Progenitor cell of endocrine pancreas (in vitro differentiated cells): ENCODE data around the gene ACAD11. TPM values are rescaled to one million over a fixed set of nuclear protein-coding genes. Genes with fewer than 3 reads are reported as not detected.

Experiments used
- DNase-seq: peaks from one replicate; pipeline ENCODE4 v3.0.0; 2021; ENCODE audit warnings: low spot score; ENCODE audit not compliant: unreplicated experiment
- H3K27ac Mint-ChIP-seq: 2 replicates; pipeline ENCODE4 v1.8.0; 2021; ENCODE audit warnings: mild to moderate bottlenecking, moderate library complexity, mixed read lengths
- H3K27me3 Mint-ChIP-seq: 2 replicates; pipeline ENCODE4 v1.8.0; 2021; ENCODE audit warnings: mixed read lengths
- H3K36me3 Mint-ChIP-seq: 2 replicates; pipeline ENCODE4 v1.8.0; 2022; ENCODE audit warnings: mixed read lengths; ENCODE audit not compliant: insufficient read depth
- H3K4me1 Mint-ChIP-seq: 2 replicates; pipeline ENCODE4 v1.8.0; 2021; ENCODE audit warnings: low read depth, mixed read lengths
- H3K4me3 Mint-ChIP-seq: 2 replicates; pipeline ENCODE4 v1.8.0; 2021; ENCODE audit warnings: low read depth, mild to moderate bottlenecking, moderate library complexity, mixed read lengths
- H3K9me3 Mint-ChIP-seq: 2 replicates; pipeline ENCODE4 v1.8.0; 2021; ENCODE audit warnings: low read depth, mixed read lengths
- total RNA-seq: library from RNA; stranded (reverse); gene quantifications from 2 replicates; pipeline ENCODE4 v1.2.1, GENCODE V29; 2021
- TF ChIP-seq, protein P1 (sequence below): fragments of 200-600 bp; sonication (generic); IDR thresholded peaks from one replicate; pipeline ENCODE4 v1.5.0; 2021; ENCODE audit warnings: antibody characterized with exemption, mild to moderate bottlenecking; ENCODE audit not compliant: unreplicated experiment

Gene ACAD11
- total RNA-seq, 1 donor from 2014 or later, result 14.2 TPM

DNA sequence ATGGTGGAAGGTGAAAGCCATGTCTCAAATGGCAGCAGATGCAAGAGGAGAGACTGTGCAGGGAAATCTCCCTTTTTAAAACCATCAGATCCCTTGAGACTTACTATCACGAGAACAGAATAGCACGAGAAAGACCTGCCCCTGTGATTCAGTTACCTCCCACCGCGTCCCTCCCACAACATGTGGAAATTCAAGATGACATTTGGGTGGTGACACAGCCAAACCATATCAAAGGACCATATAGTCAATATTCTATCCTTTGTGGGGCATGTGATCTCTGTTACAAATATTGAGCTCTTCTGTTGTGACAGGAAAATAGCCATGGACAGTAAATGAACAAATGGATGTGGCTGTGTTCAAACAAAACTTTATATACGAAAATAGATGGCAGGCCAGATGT is 139.7 kb downstream of the ACAD11 start:
- TF ChIP-seq, protein P1, sequence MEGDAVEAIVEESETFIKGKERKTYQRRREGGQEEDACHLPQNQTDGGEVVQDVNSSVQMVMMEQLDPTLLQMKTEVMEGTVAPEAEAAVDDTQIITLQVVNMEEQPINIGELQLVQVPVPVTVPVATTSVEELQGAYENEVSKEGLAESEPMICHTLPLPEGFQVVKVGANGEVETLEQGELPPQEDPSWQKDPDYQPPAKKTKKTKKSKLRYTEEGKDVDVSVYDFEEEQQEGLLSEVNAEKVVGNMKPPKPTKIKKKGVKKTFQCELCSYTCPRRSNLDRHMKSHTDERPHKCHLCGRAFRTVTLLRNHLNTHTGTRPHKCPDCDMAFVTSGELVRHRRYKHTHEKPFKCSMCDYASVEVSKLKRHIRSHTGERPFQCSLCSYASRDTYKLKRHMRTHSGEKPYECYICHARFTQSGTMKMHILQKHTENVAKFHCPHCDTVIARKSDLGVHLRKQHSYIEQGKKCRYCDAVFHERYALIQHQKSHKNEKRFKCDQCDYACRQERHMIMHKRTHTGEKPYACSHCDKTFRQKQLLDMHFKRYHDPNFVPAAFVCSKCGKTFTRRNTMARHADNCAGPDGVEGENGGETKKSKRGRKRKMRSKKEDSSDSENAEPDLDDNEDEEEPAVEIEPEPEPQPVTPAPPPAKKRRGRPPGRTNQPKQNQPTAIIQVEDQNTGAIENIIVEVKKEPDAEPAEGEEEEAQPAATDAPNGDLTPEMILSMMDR, result no peak
- H3K9me3 Mint-ChIP-seq, result no peaks in the 10 kb centered on the region
- no peak for DNase-seq
- no peak overlapping the region for H3K4me3 Mint-ChIP-seq
- H3K36me3 Mint-ChIP-seq, result peaks cover 18% of the 10 kb centered on the region
- no peaks in the 10 kb centered on the region for H3K27me3 Mint-ChIP-seq
- no peak overlapping the region for H3K27ac Mint-ChIP-seq
- H3K4me1 Mint-ChIP-seq, result no peaks in the 10 kb centered on the region

DNA sequence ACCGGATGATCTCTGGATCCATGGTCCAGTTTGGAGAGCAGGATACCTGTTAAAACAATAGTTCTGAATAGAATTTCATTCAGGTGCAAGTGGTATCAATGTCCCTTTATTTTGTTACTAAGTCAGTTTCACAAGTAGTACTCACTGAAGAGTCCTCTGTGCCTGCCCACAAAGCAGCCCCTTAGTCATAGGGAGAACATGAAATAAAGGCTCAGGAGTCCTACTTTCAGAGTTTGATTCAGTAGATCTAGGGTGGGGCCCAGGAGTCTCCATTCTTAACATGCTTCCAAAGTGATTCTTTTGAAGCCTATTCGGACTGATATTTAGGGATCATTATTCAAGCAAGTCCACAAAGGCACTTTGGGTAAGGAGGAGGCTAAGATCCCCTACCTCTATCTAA is 142.3 kb downstream of the ACAD11 start:
- Mint-ChIP-seq H3K4me1 (no peaks in the 10 kb centered on the region), H3K9me3 (no peaks in the 10 kb centered on the region), H3K4me3 (no peak overlapping the region), H3K27ac (no peak overlapping the region), H3K27me3 (no peaks in the 10 kb centered on the region), H3K36me3 (peaks cover 17% of the 10 kb centered on the region)
- DNase-seq, result no peak
- TF ChIP-seq, protein P1, result no peak

DNA sequence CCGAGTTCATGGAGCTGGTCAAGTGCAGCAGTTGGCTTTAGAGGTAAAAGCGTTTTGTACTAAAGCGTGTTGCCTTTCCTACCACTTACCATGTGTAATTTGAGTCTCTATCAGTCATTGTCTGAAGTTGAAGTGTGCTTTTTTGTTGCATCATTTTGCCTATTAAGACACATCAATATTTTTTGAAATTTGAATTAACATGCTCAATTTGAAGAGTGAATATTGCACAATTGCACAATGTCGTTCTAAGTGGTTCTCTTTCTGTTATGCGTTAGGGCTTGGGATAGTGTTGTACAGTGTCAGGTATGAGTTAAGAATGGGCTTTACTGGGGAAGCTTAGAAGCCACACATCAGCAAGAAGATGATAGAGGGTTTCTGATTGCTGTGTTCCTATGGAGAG is 146.6 kb downstream of the ACAD11 start:
- Mint-ChIP-seq H3K4me1 (peaks cover under 1% of the 10 kb centered on the region), H3K27ac (no peak overlapping the region), H3K27me3 (no peaks in the 10 kb centered on the region)

DNA sequence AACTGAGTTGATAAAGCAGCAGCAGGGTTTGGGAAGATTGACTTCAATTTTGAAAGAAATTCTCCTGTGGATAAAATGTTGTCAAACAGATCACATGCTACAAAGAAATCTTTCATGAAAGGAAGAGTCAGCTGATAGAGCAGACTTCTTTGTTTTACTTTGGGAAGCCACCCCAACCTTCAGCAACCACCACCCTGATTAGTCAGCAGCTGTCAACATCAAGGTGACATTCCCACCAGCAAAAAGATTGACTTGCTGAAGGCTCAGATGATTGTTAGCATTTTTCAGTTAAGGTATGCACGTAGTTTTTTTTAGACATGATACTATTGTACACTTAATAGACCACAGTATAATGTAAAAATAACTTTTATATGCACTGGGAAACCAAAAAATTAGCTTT is 150.1 kb downstream of the ACAD11 start:
- H3K4me1 Mint-ChIP-seq, result peaks cover 7% of the 10 kb centered on the region
- TF ChIP-seq, protein P1, result no peak
- no peak for DNase-seq
- H3K36me3 Mint-ChIP-seq, result peaks cover 29% of the 10 kb centered on the region
- no peak overlapping the region for H3K4me3 Mint-ChIP-seq
- no peak overlapping the region for H3K27ac Mint-ChIP-seq
- no peaks in the 10 kb centered on the region for H3K9me3 Mint-ChIP-seq
- H3K27me3 Mint-ChIP-seq, result no peaks in the 10 kb centered on the region

More for the DNA sequence above, 146.6 kb downstream of the ACAD11 start:
- peaks cover 17% of the 10 kb centered on the region for H3K36me3 Mint-ChIP-seq
- H3K9me3 Mint-ChIP-seq, result no peaks in the 10 kb centered on the region
- no peak for DNase-seq
- no peak overlapping the region for H3K4me3 Mint-ChIP-seq
- TF ChIP-seq, protein P1, result no peak

DNA sequence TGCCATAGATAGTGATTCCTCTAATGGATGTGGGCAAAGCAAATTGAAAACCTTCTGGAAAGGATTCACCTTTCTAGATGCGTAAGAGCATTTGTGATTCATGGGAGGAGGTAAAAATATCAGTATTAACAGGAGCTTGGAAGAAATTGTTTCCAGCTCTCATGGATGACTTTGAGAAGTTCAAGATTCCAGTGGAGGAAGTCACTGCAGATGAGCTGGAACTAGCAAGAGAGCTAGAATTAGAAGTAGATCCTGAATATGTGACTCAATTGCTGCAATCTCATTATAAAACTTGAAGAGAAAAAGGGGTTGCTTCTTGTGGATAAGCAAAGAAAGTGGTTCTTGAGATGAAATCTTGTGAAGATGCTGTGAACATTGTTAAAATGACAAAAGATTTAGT is 150.5 kb downstream of the ACAD11 start:
- no peak for DNase-seq
- H3K36me3 Mint-ChIP-seq, result peaks cover 29% of the 10 kb centered on the region
- TF ChIP-seq, protein P1, result no peak
- no peak overlapping the region for H3K4me3 Mint-ChIP-seq
- H3K27me3 Mint-ChIP-seq, result no peaks in the 10 kb centered on the region
- H3K9me3 Mint-ChIP-seq, result no peaks in the 10 kb centered on the region
- no peak overlapping the region for H3K27ac Mint-ChIP-seq
- peaks cover 7% of the 10 kb centered on the region for H3K4me1 Mint-ChIP-seq

Other genes with a start within 250 kb of the ACAD11 start
- gene DNAJC13, start 242.3 kb downstream of the ACAD11 start, total RNA-seq, result 37.3 and 43.0 TPM in 2 replicates
- gene ACKR4, start 62.5 kb downstream of the ACAD11 start, total RNA-seq, result not detected in 2 replicates
- 40.9 and 42.7 TPM in 2 replicates for gene UBA5, start 520 bp upstream of the ACAD11 start, total RNA-seq
- gene NPHP3, start 62.6 kb upstream of the ACAD11 start, total RNA-seq, result 22.2 and 24.8 TPM in 2 replicates